Measurements from ENCODE around the gene DMAC2L. TPM values are rescaled to one million over a fixed set of nuclear protein-coding genes. Genes with fewer than 3 reads are reported as not detected.
"Not testable (repeated sequence)": the region's sequence is repeated elsewhere in the genome, so short reads cannot be mapped to it uniquely, and the experiment has no call there.

The DMAC2L gene
- total RNA-seq, 2 donors from 2014 or later: 12.0 to 16.1 TPM

DNA sequence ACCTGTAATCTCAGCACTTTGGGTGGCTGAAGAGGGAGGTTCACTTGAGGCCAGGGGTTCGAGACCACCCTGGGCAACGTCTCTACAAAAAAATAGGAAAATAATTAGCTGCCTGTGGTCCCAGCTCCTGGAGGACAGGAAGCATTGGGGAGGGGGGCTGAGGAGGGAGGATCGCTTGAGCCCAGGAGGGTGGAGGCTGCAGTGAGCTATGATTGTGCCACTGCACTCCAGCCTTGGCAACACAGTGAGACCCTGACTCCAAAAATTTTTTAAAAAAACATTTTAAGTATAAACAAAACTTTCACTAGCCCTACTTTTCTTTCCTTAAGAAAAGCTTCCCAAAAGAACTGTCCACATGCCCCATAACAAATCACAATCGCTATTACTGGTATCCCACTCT is 1.7 kb upstream of the DMAC2L start:
- H3K9me3 ChIP-seq (ENCODE audit: control insufficient read depth, low read length, poor library complexity, severe bottlenecking): no peaks in the 10 kb centered on the region
- no peaks in the 10 kb centered on the region for H3K36me3 Mint-ChIP-seq (ENCODE audit: low read depth)
- no peak for DNase-seq
- ATAC-seq: no peak
- H3K4me1 Mint-ChIP-seq: peaks cover 22% of the 10 kb centered on the region
- peak overlapping the region; percentile 79 for H3K4me3 Mint-ChIP-seq
- no peak overlapping the region for H3K27ac Mint-ChIP-seq
- H3K27me3 Mint-ChIP-seq: no peaks in the 10 kb centered on the region

- Mint-ChIP-seq H3K4me1 (peaks cover 23% of the 10 kb centered on the region), H3K27me3 (no peaks in the 10 kb centered on the region), H3K4me3 (peak overlapping the region; percentile 92), H3K27ac (peak overlapping the region; percentile 91), H3K36me3 (ENCODE audit: low read depth) (no peaks in the 10 kb centered on the region)
- no peaks in the 10 kb centered on the region for H3K9me3 ChIP-seq (ENCODE audit: control insufficient read depth, low read length, poor library complexity, severe bottlenecking)
- DNase-seq (no peak), ATAC-seq (no peak)
Measured at GRCh38 chr14:50311337-50311971, 670 bp upstream of the DMAC2L start.

DNA sequence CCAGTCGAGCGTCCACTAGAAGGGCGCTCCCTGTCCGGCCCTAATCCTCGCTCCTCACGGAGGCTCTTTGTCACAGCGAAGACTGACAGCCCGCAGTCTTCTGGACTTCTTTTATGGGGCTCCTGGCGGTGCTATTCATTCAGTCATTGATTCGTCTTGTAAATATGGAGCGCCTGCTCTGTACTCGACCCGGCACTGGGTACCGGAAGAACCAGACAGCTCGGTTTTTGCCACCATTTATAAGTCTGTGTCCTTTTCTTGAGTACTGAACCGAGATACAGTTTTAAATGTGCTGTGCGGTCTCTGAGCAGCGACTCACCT is 570 bp downstream of the DMAC2L start:
- H3K4me1 Mint-ChIP-seq: peaks cover 23% of the 10 kb centered on the region
- no peak for DNase-seq
- peak overlapping the region; percentile 92 for H3K4me3 Mint-ChIP-seq
- ATAC-seq: peak; percentile 61
- no peaks in the 10 kb centered on the region for H3K9me3 ChIP-seq (ENCODE audit: control insufficient read depth, low read length, poor library complexity, severe bottlenecking)
- H3K27ac Mint-ChIP-seq: peak overlapping the region; percentile 91
- no peaks in the 10 kb centered on the region for H3K27me3 Mint-ChIP-seq
- no peaks in the 10 kb centered on the region for H3K36me3 Mint-ChIP-seq (ENCODE audit: low read depth)

DNA sequence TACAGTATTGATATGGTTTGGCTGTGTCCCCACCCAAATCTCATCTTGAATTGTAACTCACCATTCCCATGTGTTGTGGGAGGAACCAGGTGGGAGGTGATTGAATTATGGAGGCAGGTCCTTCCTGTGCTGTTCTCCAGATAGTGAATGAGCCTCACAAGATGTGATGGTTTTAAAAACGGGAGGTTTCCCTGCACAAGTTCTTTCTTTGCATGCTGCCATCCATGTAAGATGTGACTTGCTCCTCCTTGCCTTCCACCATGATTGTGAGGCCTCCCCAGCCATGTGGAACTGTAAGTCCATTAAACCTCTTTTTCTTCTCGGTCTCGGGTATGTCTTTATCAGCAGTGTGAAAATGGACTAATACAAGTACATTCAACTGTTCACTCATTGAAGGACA is 2.0 kb downstream of the DMAC2L start:
- H3K4me3 Mint-ChIP-seq; DNase-seq; H3K27ac Mint-ChIP-seq; H3K9me3 ChIP-seq (ENCODE audit: control insufficient read depth, low read length, poor library complexity, severe bottlenecking); H3K27me3 Mint-ChIP-seq; H3K36me3 Mint-ChIP-seq (ENCODE audit: low read depth); ATAC-seq: not testable (repeated sequence)
- H3K4me1 Mint-ChIP-seq: peaks cover 29% of the 10 kb centered on the region

GRCh38 chr14:50318031-50318626 is 6.0 kb downstream of the DMAC2L start:
- Mint-ChIP-seq H3K27me3 (no peaks in the 10 kb centered on the region), H3K36me3 (ENCODE audit: low read depth) (no peaks in the 10 kb centered on the region), H3K27ac (peak overlapping the region; percentile 29), H3K4me3 (no peak overlapping the region), H3K4me1 (peaks cover 17% of the 10 kb centered on the region)
- no peaks in the 10 kb centered on the region for H3K9me3 ChIP-seq (ENCODE audit: control insufficient read depth, low read length, poor library complexity, severe bottlenecking)
- DNase-seq (no peak), ATAC-seq (no peak)

GRCh38 chr14:50319293-50319692 is 7.2 kb downstream of the DMAC2L start:
- Mint-ChIP-seq H3K27ac (peak overlapping the region; percentile 29), H3K4me1 (peaks cover 11% of the 10 kb centered on the region), H3K36me3 (ENCODE audit: low read depth) (no peaks in the 10 kb centered on the region), H3K4me3 (no peak overlapping the region), H3K27me3 (no peaks in the 10 kb centered on the region)
- no peaks in the 10 kb centered on the region for H3K9me3 ChIP-seq (ENCODE audit: control insufficient read depth, low read length, poor library complexity, severe bottlenecking)
- ATAC-seq (no peak), DNase-seq (no peak)

GRCh38 chr14:50319721-50320120 is 7.6 kb downstream of the DMAC2L start:
- peaks cover 11% of the 10 kb centered on the region for H3K4me1 Mint-ChIP-seq
- no peak overlapping the region for H3K4me3 Mint-ChIP-seq
- no peak overlapping the region for H3K27ac Mint-ChIP-seq
- no peaks in the 10 kb centered on the region for H3K27me3 Mint-ChIP-seq
- DNase-seq (no peak), ATAC-seq (no peak)
- H3K9me3 ChIP-seq (ENCODE audit: control insufficient read depth, low read length, poor library complexity, severe bottlenecking): no peaks in the 10 kb centered on the region
- no peaks in the 10 kb centered on the region for H3K36me3 Mint-ChIP-seq (ENCODE audit: low read depth)

DNA sequence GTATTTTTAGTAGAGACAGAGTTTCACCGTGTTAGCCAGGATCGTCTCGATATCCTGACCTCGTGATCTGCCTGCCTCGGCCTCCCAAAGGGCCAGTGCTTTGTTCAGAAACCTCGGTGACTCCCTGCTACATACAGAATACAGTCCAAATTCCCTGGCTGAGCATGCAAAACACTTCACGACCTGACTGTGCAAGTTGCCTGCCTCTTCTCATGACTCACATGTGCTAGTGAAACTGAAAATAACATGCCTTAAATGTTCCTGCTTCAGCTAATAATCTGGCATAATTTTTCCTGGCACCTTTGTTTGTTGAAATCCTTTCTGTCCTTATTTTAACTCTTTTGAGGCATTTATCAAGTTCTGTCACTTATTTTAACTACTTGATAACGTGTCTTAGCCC is 8.2 kb downstream of the DMAC2L start:
- H3K27ac Mint-ChIP-seq: no peak overlapping the region
- DNase-seq (no peak), ATAC-seq (no peak)
- H3K4me3 Mint-ChIP-seq: no peak overlapping the region
- H3K9me3 ChIP-seq (ENCODE audit: control insufficient read depth, low read length, poor library complexity, severe bottlenecking): no peaks in the 10 kb centered on the region
- H3K36me3 Mint-ChIP-seq (ENCODE audit: low read depth): no peaks in the 10 kb centered on the region
- peaks cover 11% of the 10 kb centered on the region for H3K4me1 Mint-ChIP-seq
- no peaks in the 10 kb centered on the region for H3K27me3 Mint-ChIP-seq

DNA sequence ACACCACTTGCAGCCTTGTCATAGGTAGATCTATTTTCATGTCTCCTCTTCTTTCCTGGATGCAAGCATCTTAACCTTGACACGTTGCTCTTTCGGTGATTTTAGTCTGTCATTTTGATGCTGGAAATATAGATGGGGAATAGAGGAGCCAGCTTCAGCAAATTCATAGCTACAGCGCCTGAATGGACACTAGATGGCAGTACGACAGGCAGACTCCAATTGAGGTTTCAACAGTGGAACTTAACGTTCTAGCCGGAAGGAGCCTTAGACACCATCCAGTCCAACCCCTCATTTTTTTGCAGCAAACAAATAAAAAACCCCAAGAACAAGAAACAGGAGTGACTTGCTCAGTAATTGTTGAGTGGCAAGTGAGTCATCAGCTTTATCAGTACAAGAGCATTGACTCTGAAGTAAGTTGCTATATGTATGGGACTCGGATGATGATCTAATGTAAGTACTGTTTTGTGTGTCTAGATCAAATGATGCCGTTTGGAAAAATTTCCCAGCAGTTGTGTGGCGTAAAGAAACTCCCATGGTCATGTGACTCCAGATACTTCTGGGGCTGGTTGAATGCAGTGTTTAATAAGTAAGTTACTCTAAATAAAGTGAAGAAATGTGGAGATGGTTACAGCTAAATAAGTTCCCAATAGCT is 9.0 kb downstream of the DMAC2L start:
- Mint-ChIP-seq H3K27ac (no peak overlapping the region), H3K4me1 (peaks cover 8% of the 10 kb centered on the region), H3K36me3 (ENCODE audit: low read depth) (no peaks in the 10 kb centered on the region), H3K27me3 (no peaks in the 10 kb centered on the region), H3K4me3 (no peak overlapping the region)
- H3K9me3 ChIP-seq (ENCODE audit: control insufficient read depth, low read length, poor library complexity, severe bottlenecking): no peaks in the 10 kb centered on the region
- DNase-seq (peak in 2 of 3 donors; percentile 35 to 45), ATAC-seq (peak; percentile 96)

- DNase-seq (no peak), ATAC-seq (no peak)
- Mint-ChIP-seq H3K4me1 (peaks cover 15% of the 10 kb centered on the region), H3K4me3 (no peak overlapping the region), H3K27ac (no peak overlapping the region), H3K36me3 (ENCODE audit: low read depth) (peaks cover 6% of the 10 kb centered on the region), H3K27me3 (no peaks in the 10 kb centered on the region)
- no peaks in the 10 kb centered on the region for H3K9me3 ChIP-seq (ENCODE audit: control insufficient read depth, low read length, poor library complexity, severe bottlenecking)
Measured at GRCh38 chr14:50331596-50331995, 19.5 kb downstream of the DMAC2L start.

- Mint-ChIP-seq H3K36me3 (ENCODE audit: low read depth) (peaks cover 6% of the 10 kb centered on the region), H3K4me1 (peaks cover 17% of the 10 kb centered on the region), H3K27ac (no peak overlapping the region), H3K27me3 (no peaks in the 10 kb centered on the region), H3K4me3 (no peak overlapping the region)
- ATAC-seq (no peak), DNase-seq (no peak)
- no peaks in the 10 kb centered on the region for H3K9me3 ChIP-seq (ENCODE audit: control insufficient read depth, low read length, poor library complexity, severe bottlenecking)
Measured at GRCh38 chr14:50333014-50333509, 20.9 kb downstream of the DMAC2L start.

GRCh38 chr14:50334211-50334610 is 22.1 kb downstream of the DMAC2L start:
- H3K27me3 Mint-ChIP-seq: no peaks in the 10 kb centered on the region
- peak overlapping the region; percentile 43 for H3K27ac Mint-ChIP-seq
- peaks cover 7% of the 10 kb centered on the region for H3K36me3 Mint-ChIP-seq (ENCODE audit: low read depth)
- no peaks in the 10 kb centered on the region for H3K9me3 ChIP-seq (ENCODE audit: control insufficient read depth, low read length, poor library complexity, severe bottlenecking)
- H3K4me3 Mint-ChIP-seq: no peak overlapping the region
- DNase-seq: no peak
- ATAC-seq: no peak
- H3K4me1 Mint-ChIP-seq: peaks cover 17% of the 10 kb centered on the region

- Mint-ChIP-seq H3K4me3 (peak overlapping the region; percentile 36), H3K27me3 (no peaks in the 10 kb centered on the region), H3K36me3 (ENCODE audit: low read depth) (peaks cover 7% of the 10 kb centered on the region), H3K27ac (peak overlapping the region; percentile 66), H3K4me1 (peaks cover 17% of the 10 kb centered on the region)
- ATAC-seq: no peak
- no peaks in the 10 kb centered on the region for H3K9me3 ChIP-seq (ENCODE audit: control insufficient read depth, low read length, poor library complexity, severe bottlenecking)
- DNase-seq: no peak
Measured at GRCh38 chr14:50335389-50335788, 23.3 kb downstream of the DMAC2L start.
